GM12891 (cell line): ENCODE data around the gene SCG5.

Source experiments
- DNase-seq: peaks from one replicate; pipeline ENCODE4 v3.0.0; 2011; ENCODE audit warnings: low spot score; ENCODE audit not compliant: insufficient read length
- FAIRE-seq: peaks from 2 replicates; lab custom pipeline; 2011; peaks lifted over from hg19 to GRCh38; lab: Jason Lieb, UNC
- PAX5 ChIP-seq: IDR thresholded peaks from 2 replicates; pipeline ENCODE4 v1.6.1; 2011; ENCODE audit warnings: low read length, moderate library complexity, mild to moderate bottlenecking; ENCODE audit not compliant: insufficient read depth, severe bottlenecking
- POLR2A ChIP-seq: IDR thresholded peaks from 2 replicates; pipeline ENCODE4 v1.6.1; 2011; ENCODE audit warnings: low read depth, low read length, control low read depth
- POLR2AphosphoS5 ChIP-seq: IDR thresholded peaks from 2 replicates; pipeline ENCODE4 v1.6.1; 2011; ENCODE audit warnings: low read depth, low read length, control low read depth
- POU2F2 ChIP-seq: IDR thresholded peaks from 2 replicates; pipeline ENCODE4 v1.6.1; 2011; ENCODE audit warnings: low read depth, mild to moderate bottlenecking, control low read depth, low read length, moderate library complexity
- SPI1 ChIP-seq: IDR thresholded peaks from 2 replicates; pipeline ENCODE4 v1.6.1; 2011; ENCODE audit warnings: low read depth, low read length, control low read depth
- TAF1 ChIP-seq: IDR thresholded peaks from 2 replicates; pipeline ENCODE4 v1.6.1; 2011; ENCODE audit warnings: low read depth, low read length, control low read depth

The SCG5 gene

DNA sequence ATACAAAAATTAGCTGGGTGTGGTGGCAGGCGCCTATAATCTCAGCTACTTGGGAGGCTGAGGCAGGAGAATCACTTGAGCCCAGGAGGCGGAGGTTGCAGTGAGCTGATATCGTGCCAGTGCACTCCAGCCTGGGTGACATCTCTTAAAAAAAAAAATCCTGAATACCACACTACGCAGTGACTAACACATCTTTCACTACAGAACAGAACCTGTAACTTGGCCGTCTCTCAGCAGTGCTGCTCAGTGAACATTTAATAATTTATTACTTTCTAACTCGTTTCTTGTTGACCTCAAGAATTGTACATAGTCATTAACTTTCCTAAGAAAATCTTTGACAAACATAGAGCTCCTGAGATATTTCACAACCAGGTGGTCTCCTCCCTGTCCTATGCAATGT is 80.1 kb downstream of the SCG5 start:
- no peak for TF ChIP-seq POLR2A
- TF ChIP-seq PAX5 = no peak
- no peak for TF ChIP-seq POLR2AphosphoS5
- no peak for TF ChIP-seq POU2F2
- no peak for TF ChIP-seq SPI1
- no peak for TF ChIP-seq TAF1
- no peak for DNase-seq
- no peak for FAIRE-seq

DNA sequence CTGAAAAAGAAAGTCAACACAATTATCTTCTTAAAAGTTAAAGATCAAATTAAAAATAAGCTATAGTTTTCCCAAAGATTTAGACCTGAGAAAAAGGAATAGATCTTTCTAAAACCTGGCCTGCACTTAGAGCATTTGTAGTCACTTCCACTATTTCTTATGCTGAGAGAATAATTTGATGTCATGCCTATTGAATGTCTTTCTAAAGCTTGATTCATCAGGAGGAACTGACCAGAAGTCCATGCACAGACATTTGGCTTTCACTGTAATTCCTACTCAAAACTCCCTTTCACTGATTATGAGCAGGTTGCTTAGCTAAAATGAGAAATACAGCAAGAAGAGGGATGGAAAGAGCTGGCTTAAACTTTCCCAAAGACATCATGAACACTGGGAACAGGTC is 80.6 kb downstream of the SCG5 start:
- no peak for FAIRE-seq
- no peak for DNase-seq
- no peak for TF ChIP-seq TAF1
- no peak for TF ChIP-seq SPI1
- TF ChIP-seq POLR2A = no peak
- TF ChIP-seq PAX5 = no peak
- no peak for TF ChIP-seq POU2F2
- TF ChIP-seq POLR2AphosphoS5 = no peak

GRCh38 chr15:32723171-32723948 is 81.8 kb downstream of the SCG5 start:
- FAIRE-seq (peak; percentile 48), DNase-seq (peak; percentile 31)
- no peak for TF ChIP-seq POLR2A
- no peak for TF ChIP-seq TAF1
- TF ChIP-seq PAX5 = no peak
- no peak for TF ChIP-seq POLR2AphosphoS5
- no peak for TF ChIP-seq SPI1
- no peak for TF ChIP-seq POU2F2

GRCh38 chr15:32729700-32730395 is 88.3 kb downstream of the SCG5 start:
- no peak for DNase-seq
- TF ChIP-seq PAX5 (no peak), POLR2AphosphoS5 (no peak), TAF1 (no peak), SPI1 (no peak)
- no peak for FAIRE-seq

DNA sequence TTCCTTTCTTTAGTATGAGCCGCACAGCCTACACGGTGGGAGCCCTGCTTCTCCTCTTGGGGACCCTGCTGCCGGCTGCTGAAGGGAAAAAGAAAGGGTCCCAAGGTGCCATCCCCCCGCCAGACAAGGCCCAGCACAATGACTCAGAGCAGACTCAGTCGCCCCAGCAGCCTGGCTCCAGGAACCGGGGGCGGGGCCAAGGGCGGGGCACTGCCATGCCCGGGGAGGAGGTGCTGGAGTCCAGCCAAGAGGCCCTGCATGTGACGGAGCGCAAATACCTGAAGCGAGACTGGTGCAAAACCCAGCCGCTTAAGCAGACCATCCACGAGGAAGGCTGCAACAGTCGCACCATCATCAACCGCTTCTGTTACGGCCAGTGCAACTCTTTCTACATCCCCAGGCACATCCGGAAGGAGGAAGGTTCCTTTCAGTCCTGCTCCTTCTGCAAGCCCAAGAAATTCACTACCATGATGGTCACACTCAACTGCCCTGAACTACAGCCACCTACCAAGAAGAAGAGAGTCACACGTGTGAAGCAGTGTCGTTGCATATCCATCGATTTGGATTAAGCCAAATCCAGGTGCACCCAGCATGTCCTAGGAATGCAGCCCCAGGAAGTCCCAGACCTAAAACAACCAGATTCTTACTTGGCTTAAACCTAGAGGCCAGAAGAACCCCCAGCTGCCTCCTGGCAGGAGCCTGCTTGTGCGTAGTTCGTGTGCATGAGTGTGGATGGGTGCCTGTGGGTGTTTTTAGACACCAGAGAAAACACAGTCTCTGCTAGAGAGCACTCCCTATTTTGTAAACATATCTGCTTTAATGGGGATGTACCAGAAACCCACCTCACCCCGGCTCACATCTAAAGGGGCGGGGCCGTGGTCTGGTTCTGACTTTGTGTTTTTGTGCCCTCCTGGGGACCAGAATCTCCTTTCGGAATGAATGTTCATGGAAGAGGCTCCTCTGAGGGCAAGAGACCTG is 89.5 kb downstream of the SCG5 start:
- DNase-seq = no peak
- TF ChIP-seq POLR2A (no peak), POLR2AphosphoS5 (no peak), TAF1 (no peak), POU2F2 (no peak), PAX5 (no peak), SPI1 (no peak)
- no peak for FAIRE-seq

DNA sequence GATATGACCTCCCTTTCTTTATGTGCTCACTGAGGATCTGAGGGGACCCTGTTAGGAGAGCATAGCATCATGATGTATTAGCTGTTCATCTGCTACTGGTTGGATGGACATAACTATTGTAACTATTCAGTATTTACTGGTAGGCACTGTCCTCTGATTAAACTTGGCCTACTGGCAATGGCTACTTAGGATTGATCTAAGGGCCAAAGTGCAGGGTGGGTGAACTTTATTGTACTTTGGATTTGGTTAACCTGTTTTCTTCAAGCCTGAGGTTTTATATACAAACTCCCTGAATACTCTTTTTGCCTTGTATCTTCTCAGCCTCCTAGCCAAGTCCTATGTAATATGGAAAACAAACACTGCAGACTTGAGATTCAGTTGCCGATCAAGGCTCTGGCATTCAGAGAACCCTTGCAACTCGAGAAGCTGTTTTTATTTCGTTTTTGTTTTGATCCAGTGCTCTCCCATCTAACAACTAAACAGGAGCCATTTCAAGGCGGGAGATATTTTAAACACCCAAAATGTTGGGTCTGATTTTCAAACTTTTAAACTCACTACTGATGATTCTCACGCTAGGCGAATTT is 91.2 kb downstream of the SCG5 start:
- FAIRE-seq = no peak
- TF ChIP-seq SPI1 (no peak), TAF1 (no peak), PAX5 (no peak), POLR2A (no peak), POU2F2 (no peak), POLR2AphosphoS5 (no peak)
- no peak for DNase-seq

GRCh38 chr15:32733281-32733680 is 91.8 kb downstream of the SCG5 start:
- no peak for DNase-seq
- FAIRE-seq = no peak

GRCh38 chr15:32735989-32736700 is 94.6 kb downstream of the SCG5 start:
- DNase-seq (no peak), FAIRE-seq (no peak)
- TF ChIP-seq POU2F2 (no peak), POLR2AphosphoS5 (no peak), POLR2A (no peak), PAX5 (no peak), SPI1 (no peak)

More at GRCh38 chr15:32733281-32733680, 91.8 kb downstream of the SCG5 start:
- no peak for TF ChIP-seq TAF1
- TF ChIP-seq POU2F2 = no peak
- TF ChIP-seq SPI1 = no peak
- no peak for TF ChIP-seq POLR2A
- TF ChIP-seq PAX5 = no peak
- TF ChIP-seq POLR2AphosphoS5 = no peak

- no peak for DNase-seq
- no peak for FAIRE-seq
- TF ChIP-seq POLR2AphosphoS5 = no peak
- no peak for TF ChIP-seq POU2F2
- no peak for TF ChIP-seq TAF1
- TF ChIP-seq PAX5 = no peak
- TF ChIP-seq SPI1 = no peak
- TF ChIP-seq POLR2A = no peak
Observed at GRCh38 chr15:32736701-32737061, 95.2 kb downstream of the SCG5 start.
